ENCODE data around the gene CLEC2A.

Gene CLEC2A

GRCh38 chr12:9872162-9872561 lies 60.0 kb downstream of the CLEC2A start:
- FAIRE-seq (no peak), DNase-seq (ENCODE audit: insufficient read length, low spot score) (no peak)

GRCh38 chr12:9870286-9870866 lies 61.8 kb downstream of the CLEC2A start:
- TF ChIP-seq CTCF (IDR thresholded peaks at IDR 0.05; ENCODE audit: insufficient read depth, missing control alignments): no peak
- DNase-seq (ENCODE audit: insufficient read length, low spot score): no peak
- FAIRE-seq: no peak

More at GRCh38 chr12:9872162-9872561, 60.0 kb downstream of the CLEC2A start:
- TF ChIP-seq CTCF (IDR thresholded peaks at IDR 0.05; ENCODE audit: insufficient read depth, missing control alignments): no peak

GRCh38 chr12:9869307-9870161 lies 62.6 kb downstream of the CLEC2A start, which contains the start of gene CLEC2B:
TSS of gene CLEC2B (minus strand) at chr12:9869354.
- no peak for FAIRE-seq
- DNase-seq (ENCODE audit: insufficient read length, low spot score): no peak
- no peak for TF ChIP-seq CTCF (IDR thresholded peaks at IDR 0.05; ENCODE audit: insufficient read depth, missing control alignments)

- DNase-seq (ENCODE audit: insufficient read length, low spot score): no peak
Observed at GRCh38 chr12:9868951-9869306, 63.2 kb downstream of the CLEC2A start.

GRCh38 chr12:9868311-9868801 lies 63.8 kb downstream of the CLEC2A start:
- no peak for FAIRE-seq
- no peak for TF ChIP-seq CTCF (IDR thresholded peaks at IDR 0.05; ENCODE audit: insufficient read depth, missing control alignments)
- no peak for DNase-seq (ENCODE audit: insufficient read length, low spot score)

More at GRCh38 chr12:9868951-9869306, 63.2 kb downstream of the CLEC2A start:
- no peak for FAIRE-seq
- no peak for TF ChIP-seq CTCF (IDR thresholded peaks at IDR 0.05; ENCODE audit: insufficient read depth, missing control alignments)

- no peak for DNase-seq (ENCODE audit: insufficient read length, low spot score)
- no peak for TF ChIP-seq CTCF (IDR thresholded peaks at IDR 0.05; ENCODE audit: insufficient read depth, missing control alignments)
- no peak for FAIRE-seq
Observed at GRCh38 chr12:9867531-9867930, 64.6 kb downstream of the CLEC2A start.

- no peak for FAIRE-seq
- no peak for DNase-seq (ENCODE audit: insufficient read length, low spot score)
- TF ChIP-seq CTCF (IDR thresholded peaks at IDR 0.05; ENCODE audit: insufficient read depth, missing control alignments): no peak
Observed at GRCh38 chr12:9866860-9867269, 65.3 kb downstream of the CLEC2A start.

Data from D721Med (cell line).